HG02571 (cell line): ENCODE results near the gene SYNE2.

ENCODE experiments used
- ATAC-seq: cut with Tn5 transposase; IDR thresholded peaks from one replicate; pipeline ENCODE4 v1.9.1; 2021; ENCODE audit warnings: mild to moderate bottlenecking, moderate library complexity; ENCODE audit not compliant: unreplicated experiment

The SYNE2 gene

DNA sequence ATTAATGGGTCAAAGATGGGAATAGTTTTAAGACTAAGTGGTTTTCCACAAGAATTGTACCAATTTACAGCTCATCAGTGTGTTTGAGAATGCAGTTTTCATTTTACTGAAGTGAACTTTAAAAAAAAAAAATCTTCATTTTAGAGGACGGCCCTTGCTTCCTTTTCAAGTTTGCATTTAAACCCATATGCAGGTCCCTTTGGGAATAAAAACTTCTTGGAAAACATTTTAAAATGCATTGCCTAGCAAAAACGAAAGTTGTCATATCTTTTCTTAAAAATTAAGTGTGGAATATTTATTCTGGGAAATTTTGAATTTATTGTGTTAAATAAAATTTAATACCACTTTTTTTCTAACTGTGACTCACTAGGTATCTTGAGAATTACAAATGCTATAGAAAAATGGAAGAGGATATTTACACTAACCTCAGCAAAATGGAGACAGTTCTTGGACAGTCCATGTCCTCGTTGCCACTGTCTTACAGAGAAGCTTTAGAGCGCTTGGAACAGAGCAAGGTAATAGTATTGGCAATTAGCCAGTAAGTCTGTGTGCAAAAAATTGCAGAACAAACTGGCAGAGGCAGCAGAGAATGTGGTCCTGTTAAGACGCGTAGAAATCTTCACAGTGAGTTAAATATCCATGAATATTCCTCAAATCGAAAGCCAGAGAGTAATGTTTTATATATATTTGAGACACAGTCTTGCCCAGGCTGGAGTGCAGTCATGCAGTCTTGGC is 209.7 kb downstream of the SYNE2 start:
- ATAC-seq, result no peak

- ATAC-seq, result no peak
These were observed 211.6 kb downstream of the SYNE2 start for GRCh38 chr14:64064447-64064846.

- ATAC-seq, result no peak
These were observed 217.0 kb downstream of the SYNE2 start for GRCh38 chr14:64069634-64070359.

- ATAC-seq, result no peak
These were observed 222.3 kb downstream of the SYNE2 start for GRCh38 chr14:64074961-64075612.

- ATAC-seq, result no peak
These were observed 222.8 kb downstream of the SYNE2 start for GRCh38 chr14:64075613-64076005.

- ATAC-seq, result no peak
These were observed 227.6 kb downstream of the SYNE2 start for GRCh38 chr14:64080452-64080851.

DNA sequence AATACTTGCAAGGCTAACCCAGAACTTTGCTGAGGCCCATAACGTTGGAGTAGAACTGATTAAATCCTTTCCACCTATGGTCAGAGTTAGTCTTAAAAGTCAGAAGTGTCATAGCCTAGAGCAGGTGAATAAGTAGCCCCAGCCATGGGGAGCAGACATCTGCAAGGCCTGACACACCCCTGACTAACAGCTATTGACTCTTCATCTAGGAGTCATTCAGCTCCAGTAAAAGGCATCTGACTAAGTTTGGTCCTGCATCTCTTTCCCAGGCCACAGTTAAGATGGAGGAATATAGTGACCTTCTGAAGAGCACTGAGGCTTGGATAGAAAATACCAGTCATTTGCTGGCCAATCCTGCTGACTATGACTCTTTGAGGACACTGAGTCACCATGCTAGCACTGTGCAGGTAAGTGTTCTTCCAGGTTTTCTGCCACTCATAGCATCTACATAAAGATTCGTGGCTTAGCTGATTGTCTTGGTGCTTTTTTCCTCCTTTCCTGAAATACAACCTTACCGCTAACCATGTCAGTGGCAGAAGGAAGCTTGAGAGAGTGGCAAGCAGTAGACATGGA is 228.5 kb downstream of the SYNE2 start:
- no peak for ATAC-seq

DNA sequence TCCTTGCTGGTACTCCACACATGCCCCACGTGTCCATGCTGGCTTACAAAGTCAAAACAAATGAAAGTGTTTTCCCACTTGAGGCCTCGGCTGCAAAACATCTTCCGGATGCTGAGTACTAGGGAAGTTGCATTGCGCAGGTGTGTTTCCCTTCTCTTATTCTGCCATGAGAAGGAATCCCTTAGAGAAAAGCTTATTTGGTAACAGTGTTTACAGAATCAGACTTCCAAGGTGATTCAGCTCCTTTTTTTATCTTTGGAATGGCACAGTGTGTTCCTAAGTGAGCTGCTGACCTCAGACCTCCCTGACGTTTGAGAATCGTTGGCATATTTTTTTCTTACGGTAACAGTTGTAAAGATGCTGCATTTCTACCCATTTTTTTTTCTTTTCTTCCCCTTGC is 230.0 kb downstream of the SYNE2 start:
- no peak for ATAC-seq

DNA sequence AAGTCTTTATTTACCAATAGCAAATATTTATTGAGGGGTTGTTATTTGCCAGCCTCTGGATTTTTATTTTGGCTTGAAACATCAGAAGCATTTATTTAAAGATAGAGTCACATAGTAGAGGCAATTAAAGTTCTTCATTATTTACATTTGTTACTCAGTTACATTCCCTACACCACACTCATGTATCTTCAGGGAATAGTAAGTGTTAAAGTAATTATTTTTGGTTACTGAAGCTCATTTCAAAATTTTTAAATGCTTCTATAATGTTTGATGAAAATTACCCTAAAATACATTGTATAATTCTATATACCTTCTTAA is 235.8 kb downstream of the SYNE2 start:
- ATAC-seq, result no peak

DNA sequence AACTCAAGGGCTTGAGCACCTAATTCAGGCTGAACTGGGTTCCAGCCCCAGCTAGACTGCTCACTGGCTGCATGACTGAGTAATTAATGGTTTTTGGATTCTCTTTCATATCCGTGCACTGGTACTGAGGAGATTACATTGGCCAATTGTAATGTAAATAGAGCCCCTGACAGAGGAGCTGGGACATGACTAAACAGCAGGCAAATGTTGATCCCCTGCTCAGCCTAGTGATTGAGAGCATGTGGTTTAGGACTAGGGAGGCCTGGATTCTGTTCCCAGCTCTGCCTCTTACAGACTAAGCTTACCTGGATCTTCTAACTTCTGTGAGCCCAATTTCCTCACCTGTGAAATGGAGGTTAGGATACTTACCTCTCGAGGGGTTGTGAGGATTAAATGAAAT is 237.1 kb downstream of the SYNE2 start:
- no peak for ATAC-seq

DNA sequence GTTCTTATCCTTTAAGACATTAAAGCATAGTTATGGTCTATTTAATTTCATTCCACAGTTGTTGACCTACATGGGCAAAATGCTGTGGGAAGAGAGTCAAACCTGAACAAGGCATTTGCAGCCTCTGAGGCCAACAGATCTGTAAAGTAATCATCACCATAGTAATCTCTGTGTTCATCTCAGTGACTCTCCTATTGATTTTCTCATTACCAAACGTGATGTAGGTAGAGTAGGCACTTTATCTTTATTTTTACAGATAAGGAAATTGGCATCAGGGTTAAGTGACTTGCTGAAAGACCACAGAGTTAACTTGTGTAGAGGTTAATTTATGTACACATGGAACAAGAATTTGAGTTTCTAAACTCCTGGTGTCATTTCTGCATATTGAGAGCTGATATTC is 238.4 kb downstream of the SYNE2 start:
- ATAC-seq, result no peak

DNA sequence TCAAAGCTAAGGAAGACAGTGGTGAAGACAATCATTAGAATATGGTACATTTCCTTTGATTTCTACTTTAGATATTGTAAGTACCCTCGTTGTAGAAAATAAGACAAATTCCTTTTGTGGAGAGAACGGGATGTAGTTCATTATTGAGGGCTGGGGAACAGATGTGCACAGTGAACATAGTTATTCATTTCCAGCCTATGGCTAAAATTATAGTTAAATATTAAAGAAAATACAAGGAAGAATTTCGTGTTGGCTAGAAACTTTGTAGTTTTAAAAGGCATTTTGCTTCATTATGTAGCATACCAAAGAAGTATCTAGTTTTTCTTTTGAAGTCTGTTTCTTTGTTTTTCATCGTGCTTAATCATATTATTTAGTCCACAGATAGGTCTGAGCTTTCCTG is 239.5 kb downstream of the SYNE2 start:
- ATAC-seq, result no peak

DNA sequence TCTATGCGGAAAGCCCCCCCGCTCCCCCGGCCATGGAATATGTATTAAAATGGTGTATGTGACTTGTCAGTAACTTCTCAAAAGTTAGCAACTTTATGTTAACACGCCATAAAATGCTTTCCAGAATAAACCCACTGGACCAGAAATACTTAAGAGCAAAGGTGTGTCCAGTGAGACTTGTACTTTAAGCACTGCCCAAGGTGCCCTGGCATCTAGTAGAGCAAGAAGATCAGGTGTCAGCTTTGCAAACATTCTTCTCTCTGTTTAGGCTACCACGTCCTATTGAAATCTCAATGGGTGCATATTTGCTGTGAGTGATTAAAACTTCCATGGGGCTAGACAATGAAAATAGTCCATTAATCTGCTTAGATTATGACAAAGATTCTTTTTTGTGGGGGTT is 240.1 kb downstream of the SYNE2 start:
- ATAC-seq, result no peak

- ATAC-seq, result no peak
These were observed 242.8 kb downstream of the SYNE2 start for GRCh38 chr14:64095620-64096019.

DNA sequence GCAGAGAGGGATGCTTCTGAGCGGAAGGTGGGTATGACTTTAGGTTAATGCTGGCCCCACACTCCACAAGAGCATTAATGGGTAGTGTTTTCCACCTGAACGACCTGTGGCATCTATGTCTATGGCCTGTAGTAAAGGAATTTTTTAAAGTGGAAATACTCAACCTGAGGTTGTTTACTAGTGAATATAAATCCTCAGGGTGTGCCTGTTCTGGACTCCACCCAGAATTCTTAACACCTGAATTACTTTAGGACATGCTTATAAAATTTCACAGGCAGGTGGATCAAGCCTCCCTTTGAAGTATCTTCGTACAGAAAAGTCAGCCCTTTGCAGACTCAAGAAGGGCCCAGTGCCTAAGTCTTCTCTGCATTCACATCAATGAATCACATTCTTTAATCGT is 245.3 kb downstream of the SYNE2 start:
- ATAC-seq, result no peak

DNA sequence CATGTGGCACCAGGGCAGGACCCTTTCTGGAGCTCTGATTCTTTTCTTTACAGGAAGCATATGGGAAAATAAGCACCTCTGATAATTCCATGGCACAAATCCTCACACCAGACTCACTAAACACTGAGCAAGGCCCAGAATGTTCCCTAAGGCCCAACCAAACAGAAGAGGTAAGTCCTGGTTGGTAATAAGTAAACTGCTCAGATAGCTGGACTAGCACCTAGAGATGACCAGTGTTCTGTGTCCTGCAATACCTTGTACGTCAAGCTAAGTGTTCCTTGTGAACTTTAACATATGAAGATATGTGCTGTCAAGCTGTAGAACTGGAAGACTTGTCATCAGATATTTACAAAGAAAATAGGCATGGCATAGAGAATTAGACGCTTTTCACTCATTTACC is 254.6 kb downstream of the SYNE2 start:
- ATAC-seq, result no peak

DNA sequence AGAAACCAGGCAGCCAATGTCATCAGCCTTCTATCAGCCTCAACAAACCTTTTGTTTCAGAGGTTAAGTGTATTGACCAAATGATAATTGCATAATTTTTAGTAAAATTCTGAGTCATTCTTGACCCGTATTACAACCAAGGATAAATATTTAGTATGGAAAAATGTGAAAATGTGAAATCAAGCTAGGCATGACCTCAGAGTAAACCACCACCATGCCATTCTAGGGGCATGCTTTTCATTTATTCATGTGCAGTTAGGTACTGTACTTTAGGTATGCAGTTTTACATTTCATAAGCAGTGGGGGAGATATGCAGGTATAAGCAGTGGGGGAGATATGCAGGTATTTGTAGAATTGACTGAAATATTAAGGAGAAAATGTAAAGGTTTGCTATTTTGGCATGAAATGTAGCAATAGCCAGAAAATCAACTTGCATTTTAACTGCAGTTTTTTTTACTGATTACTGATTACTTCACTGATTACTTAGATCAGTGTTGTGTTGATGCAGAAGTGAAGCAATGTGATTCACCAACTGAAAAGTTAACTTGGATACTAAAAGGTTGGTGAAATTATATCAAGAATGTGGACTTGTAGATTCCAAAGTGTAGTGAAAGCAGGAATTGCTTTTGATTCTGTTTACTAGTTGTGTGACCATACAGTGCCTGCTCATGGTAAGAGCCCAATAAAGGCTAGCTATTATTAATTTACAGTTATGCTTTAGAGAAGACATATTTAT is 257.2 kb downstream of the SYNE2 start:
- no peak for ATAC-seq

- ATAC-seq, result no peak
These were observed 258.0 kb downstream of the SYNE2 start for GRCh38 chr14:64110802-64111201.

DNA sequence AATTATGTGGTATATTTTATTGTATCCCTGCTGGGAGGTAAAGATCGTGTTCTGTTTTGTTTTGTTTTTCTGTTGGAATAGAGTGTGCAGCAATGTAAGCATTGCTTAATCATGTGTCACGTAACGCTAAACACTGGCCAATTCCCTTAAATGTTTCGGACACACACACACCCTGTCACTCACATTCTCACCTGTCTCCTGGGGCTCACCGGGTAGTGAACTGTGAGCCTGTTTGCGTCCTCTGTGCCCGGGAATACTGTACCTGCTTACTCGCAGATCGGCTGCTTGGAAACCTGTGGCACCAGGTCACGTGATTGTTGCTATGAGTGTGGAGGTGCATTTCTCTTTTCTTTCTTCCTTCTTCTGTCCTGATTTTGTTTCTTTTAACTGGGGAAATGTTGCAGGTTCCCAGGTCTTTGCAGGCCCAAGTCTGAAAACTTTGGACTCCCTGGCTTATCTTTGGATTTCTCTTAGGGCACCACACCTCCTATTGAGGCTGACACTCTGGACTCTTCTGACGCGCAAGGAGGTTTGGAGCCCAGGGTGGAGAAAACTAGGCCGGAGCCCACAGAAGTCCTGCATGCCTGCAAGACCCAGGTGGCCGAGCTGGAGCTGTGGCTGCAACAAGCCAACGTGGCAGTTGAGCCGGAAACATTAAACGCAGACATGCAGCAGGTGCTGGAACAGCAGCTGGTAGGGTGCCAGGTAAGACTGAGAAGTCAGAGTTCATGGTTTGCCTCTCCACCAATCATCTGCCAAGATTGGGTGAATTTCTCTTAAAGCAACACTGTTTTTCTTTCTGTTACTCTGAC is 260.3 kb downstream of the SYNE2 start:
- no peak for ATAC-seq

DNA sequence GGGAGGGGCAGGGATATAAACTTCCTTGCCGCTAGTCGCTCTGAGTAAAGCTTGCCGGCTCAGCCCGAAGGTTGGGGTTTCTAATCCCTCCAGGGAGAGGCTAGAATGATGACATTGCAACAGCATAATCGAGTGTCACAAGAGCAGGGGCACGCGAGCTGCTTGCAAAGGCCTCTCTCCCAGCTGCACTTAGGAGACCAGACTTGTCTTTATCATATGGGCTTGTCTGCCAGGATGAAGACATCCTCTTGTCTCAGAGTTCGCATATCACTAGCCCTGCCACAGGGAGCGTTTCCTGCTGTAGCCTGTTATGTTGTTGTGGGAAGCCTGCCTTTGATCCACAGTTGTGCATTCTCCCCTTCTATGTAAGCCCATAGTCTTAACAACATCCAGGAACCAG is 261.4 kb downstream of the SYNE2 start:
- ATAC-seq, result no peak
